Upper lobe of right lung (tissue), 1 donor: Measurements from ENCODE around the gene RING1. TPM values are rescaled to one million over a fixed set of nuclear protein-coding genes. Genes with fewer than 3 reads are reported as not detected.

Experiments used
- ATAC-seq: fragments of 200-7000 bp; cut with Tn5 transposase; one replicate; pipeline ENCODE4 v1.9.1; 2020; ENCODE audit warnings: mild to moderate bottlenecking, moderate library complexity
- DNase-seq: peaks from one replicate; pipeline ENCODE4 v3.0.0-alpha.2; 2020
- H3K27ac ChIP-seq: fragments of 200-600 bp; one replicate; pipeline ENCODE4 v1.8.0; 2022
- H3K27me3 ChIP-seq: fragments of 200-600 bp; one replicate; pipeline ENCODE4 v1.8.0; 2022; ENCODE audit warnings: mild to moderate bottlenecking
- H3K36me3 ChIP-seq: fragments of 200-600 bp; one replicate; pipeline ENCODE4 v1.8.0; 2022
- H3K4me1 ChIP-seq: fragments of 200-600 bp; one replicate; pipeline ENCODE4 v1.8.0; 2022
- H3K4me3 ChIP-seq: fragments of 200-600 bp; one replicate; pipeline ENCODE4 v1.8.0; 2022; ENCODE audit warnings: mild to moderate bottlenecking
- H3K9me3 ChIP-seq: fragments of 200-600 bp; one replicate; pipeline ENCODE4 v1.8.0; 2022
- intact Hi-C: fragments of 100-400 bp; cut with DNase I; formaldehyde crosslinking; loops from one replicate; pipeline ENCODE4 v1.11.0; 2022
- total RNA-seq: library from RNA; stranded (reverse); fragmentation: NEBNext Ultra II Directional; extraction: Animal tissue kit (Norgen Biotek cat#: 25700); gene quantifications from one replicate; pipeline ENCODE4 v1.2.1, GENCODE V29; 2021
- TF ChIP-seq, protein P1 (sequence below): fragments of 200-600 bp; IDR thresholded peaks from one replicate; pipeline ENCODE4 v1.8.0; 2022; ENCODE audit warnings: antibody characterized with exemption
- donor health status: DM: no; HTN: yes; CAD: no; lungs with severe emphysema.

The RING1 gene
- total RNA-seq, 1 donor from 2014 or later = 42.0 TPM

DNA sequence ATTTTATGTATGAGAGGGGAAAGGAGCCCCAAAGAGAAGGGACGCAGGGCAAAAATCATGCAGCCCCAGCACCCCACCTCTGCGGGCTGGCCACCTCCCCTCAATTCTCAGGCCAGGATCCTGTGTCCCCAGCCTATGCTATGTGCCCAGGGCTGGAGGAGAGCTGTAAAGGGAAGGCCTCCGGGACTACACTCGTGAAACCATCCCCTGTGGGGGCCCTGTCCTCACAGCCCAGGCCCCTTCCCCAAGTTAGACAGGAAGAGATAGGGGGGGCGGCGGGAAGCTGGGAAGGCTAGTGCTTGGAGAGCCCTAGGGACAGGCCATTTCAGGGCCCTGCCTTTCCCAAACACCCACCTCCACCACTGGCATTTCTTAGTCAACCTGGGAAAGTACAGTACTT, 14.7 kb upstream of the RING1 start:
- Histone ChIP-seq H3K4me1 (peaks cover 29% of the 10 kb centered on the region), H3K9me3 (no peaks in the 10 kb centered on the region), H3K36me3 (peaks cover 35% of the 10 kb centered on the region), H3K27me3 (peaks cover 19% of the 10 kb centered on the region), H3K4me3 (peak overlapping the region; percentile 40), H3K27ac (no peak overlapping the region)
- TF ChIP-seq, protein P1, sequence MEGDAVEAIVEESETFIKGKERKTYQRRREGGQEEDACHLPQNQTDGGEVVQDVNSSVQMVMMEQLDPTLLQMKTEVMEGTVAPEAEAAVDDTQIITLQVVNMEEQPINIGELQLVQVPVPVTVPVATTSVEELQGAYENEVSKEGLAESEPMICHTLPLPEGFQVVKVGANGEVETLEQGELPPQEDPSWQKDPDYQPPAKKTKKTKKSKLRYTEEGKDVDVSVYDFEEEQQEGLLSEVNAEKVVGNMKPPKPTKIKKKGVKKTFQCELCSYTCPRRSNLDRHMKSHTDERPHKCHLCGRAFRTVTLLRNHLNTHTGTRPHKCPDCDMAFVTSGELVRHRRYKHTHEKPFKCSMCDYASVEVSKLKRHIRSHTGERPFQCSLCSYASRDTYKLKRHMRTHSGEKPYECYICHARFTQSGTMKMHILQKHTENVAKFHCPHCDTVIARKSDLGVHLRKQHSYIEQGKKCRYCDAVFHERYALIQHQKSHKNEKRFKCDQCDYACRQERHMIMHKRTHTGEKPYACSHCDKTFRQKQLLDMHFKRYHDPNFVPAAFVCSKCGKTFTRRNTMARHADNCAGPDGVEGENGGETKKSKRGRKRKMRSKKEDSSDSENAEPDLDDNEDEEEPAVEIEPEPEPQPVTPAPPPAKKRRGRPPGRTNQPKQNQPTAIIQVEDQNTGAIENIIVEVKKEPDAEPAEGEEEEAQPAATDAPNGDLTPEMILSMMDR = no peak
- ATAC-seq (no peak), DNase-seq (no peak)
- intact Hi-C loops = no loop called here

- DNase-seq = no peak
Observed at GRCh38 chr6:33194431-33194979, 13.8 kb upstream of the RING1 start.

DNA sequence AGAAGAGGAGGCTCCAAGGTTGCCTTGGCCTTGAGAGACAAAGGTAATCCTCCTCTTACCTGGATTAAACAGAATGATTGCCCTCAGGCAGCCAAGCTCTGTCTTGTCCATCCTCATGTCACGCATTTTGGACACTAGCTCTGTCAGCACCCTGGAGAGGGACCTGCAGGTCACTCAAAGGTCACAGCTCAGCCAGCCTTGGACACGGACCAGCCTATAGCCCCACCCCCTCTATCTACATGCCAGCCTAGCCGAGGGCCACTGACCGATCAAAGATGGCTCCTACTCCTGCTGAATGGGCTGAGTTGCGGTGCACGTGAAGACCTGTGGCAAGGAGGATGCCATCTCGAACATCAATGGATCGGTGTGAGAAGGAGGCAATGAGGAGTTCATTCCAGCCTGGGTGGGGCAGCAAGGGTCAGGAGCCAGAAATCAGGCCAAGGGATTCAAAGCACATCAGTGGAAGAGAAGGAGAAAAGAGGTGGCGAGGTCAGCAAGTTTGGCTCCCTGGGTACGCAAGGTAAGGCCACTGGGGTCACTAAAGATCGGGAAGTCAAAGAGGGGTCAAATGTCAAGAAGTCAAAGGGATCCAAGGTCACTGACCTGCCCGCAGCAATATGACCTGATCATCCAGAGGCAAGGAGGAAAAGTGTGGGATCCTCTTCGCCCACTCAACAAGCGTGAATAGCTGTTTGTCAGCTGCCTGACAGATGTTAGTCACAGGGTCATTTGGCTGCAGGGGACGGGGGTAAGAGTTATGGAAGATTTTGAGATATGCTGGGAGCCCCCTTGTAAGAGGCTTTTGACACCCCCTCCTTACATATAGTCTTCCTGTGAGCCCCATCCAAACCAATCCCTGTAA, 12.8 kb upstream of the RING1 start:
- H3K36me3 ChIP-seq = peaks cover 35% of the 10 kb centered on the region
- peak; percentile 45 for DNase-seq
- TF ChIP-seq, protein P1 = no peak
- H3K4me3 ChIP-seq = no peak overlapping the region
- no peak for ATAC-seq
- H3K27ac ChIP-seq = no peak overlapping the region
- no peaks in the 10 kb centered on the region for H3K9me3 ChIP-seq
- peaks cover 37% of the 10 kb centered on the region for H3K4me1 ChIP-seq
- peaks cover 18% of the 10 kb centered on the region for H3K27me3 ChIP-seq
- intact Hi-C loops = no loop called here

More at GRCh38 chr6:33194431-33194979, 13.8 kb upstream of the RING1 start:
- H3K36me3 ChIP-seq = peaks cover 35% of the 10 kb centered on the region
- ATAC-seq = no peak
- intact Hi-C loops = no loop called here
- no peak overlapping the region for H3K4me3 ChIP-seq
- TF ChIP-seq, protein P1 = no peak
- H3K27me3 ChIP-seq = peaks cover 19% of the 10 kb centered on the region
- no peak overlapping the region for H3K27ac ChIP-seq
- H3K4me1 ChIP-seq = peaks cover 37% of the 10 kb centered on the region
- H3K9me3 ChIP-seq = no peaks in the 10 kb centered on the region

GRCh38 chr6:33197431-33198048, 10.8 kb upstream of the RING1 start:
- H3K36me3 ChIP-seq = peaks cover 42% of the 10 kb centered on the region
- DNase-seq (peak; percentile 77), ATAC-seq (peak; percentile 64)
- no peak overlapping the region for H3K27ac ChIP-seq
- TF ChIP-seq, protein P1 = peak; percentile 76
- H3K27me3 ChIP-seq = no peaks in the 10 kb centered on the region
- no peak overlapping the region for H3K4me3 ChIP-seq
- peaks cover 43% of the 10 kb centered on the region for H3K4me1 ChIP-seq
- intact Hi-C loops = no loop called here
- no peaks in the 10 kb centered on the region for H3K9me3 ChIP-seq

DNA sequence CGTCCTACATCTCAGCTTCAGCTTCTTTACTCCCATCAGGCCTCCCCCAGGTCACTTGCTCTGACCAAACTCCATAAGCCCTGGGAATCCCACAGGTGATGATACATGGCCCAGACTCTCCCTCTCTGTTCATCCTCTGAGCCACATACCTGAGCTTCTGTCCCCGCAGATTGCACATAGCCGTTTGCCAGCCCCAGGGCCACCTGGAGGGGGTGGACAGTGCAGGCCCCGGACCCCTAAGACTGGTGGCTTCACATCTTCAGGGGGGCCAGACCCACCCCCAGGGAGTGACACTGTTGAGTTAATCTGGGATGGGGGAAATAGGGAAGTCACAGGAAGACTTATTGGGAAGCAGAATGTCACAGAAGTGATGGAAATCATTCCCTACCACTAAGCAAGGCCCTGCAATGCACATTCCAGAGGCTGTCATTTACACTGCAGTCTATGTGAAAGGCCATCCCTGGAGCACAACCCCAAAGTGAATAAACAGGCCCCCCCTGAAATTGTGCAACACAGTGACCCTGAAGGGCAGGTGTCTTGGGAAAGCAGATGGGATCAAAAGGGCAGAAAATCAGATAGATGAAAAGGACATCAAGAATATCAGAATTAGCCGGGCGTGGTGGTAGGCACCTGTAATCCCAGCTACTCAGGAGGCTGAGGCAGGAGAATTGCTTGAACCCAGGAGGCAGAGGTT, 10.0 kb upstream of the RING1 start:
- Histone ChIP-seq H3K36me3 (peaks cover 49% of the 10 kb centered on the region), H3K4me1 (peaks cover 38% of the 10 kb centered on the region), H3K27ac (no peak overlapping the region), H3K9me3 (no peaks in the 10 kb centered on the region), H3K27me3 (no peaks in the 10 kb centered on the region), H3K4me3 (no peak overlapping the region)
- DNase-seq (peak; percentile 54), ATAC-seq (no peak)
- intact Hi-C loops = no loop called here
- TF ChIP-seq, protein P1 = no peak
